Mesendoderm (in vitro differentiated cells): Measurements from ENCODE around the gene PDCD1LG2.
"Not testable (repeated sequence)": the region's sequence is repeated elsewhere in the genome, so short reads cannot be mapped to it uniquely, and the experiment has no call there.

Experiments
- DNase-seq: peaks from one replicate; pipeline ENCODE4 v3.0.0; 2013
- H2AK5ac ChIP-seq: 2 replicates; pipeline ENCODE4 v1.6.1; 2013; ENCODE audit warnings: low read length, inconsistent platforms
- H2BK120ac ChIP-seq: 2 replicates; pipeline ENCODE4 v1.6.1; 2013; ENCODE audit warnings: low read depth, mild to moderate bottlenecking, low read length, moderate library complexity, mixed read lengths
- H2BK15ac ChIP-seq: replicated peaks from 2 replicates; pipeline ENCODE4 v1.6.1; 2013; ENCODE audit warnings: low read depth, mild to moderate bottlenecking, moderate library complexity
- H2BK5ac ChIP-seq: 2 replicates; pipeline ENCODE4 v1.6.1; 2013; ENCODE audit warnings: low read length, inconsistent platforms
- H3K18ac ChIP-seq: 2 replicates; pipeline ENCODE4 v1.6.1; 2013; ENCODE audit warnings: mild to moderate bottlenecking, low read length, mixed read lengths
- H3K23ac ChIP-seq: one replicate; pipeline ENCODE4 v1.6.1; 2013; ENCODE audit warnings: low read length
- H3K27ac ChIP-seq: 2 replicates; pipeline ENCODE4 v1.5.1; 2013; ENCODE audit warnings: low read depth, mild to moderate bottlenecking, inconsistent platforms, low read length, moderate library complexity
- H3K27me3 ChIP-seq: 2 replicates; pipeline ENCODE4 v1.6.1; 2013; ENCODE audit warnings: low read length, control low read depth, mild to moderate bottlenecking, inconsistent platforms; ENCODE audit not compliant: insufficient read depth, poor library complexity
- H3K36me3 ChIP-seq: 2 replicates; pipeline ENCODE4 v1.6.1; 2013; ENCODE audit warnings: low read length, inconsistent platforms; ENCODE audit not compliant: control insufficient read depth, insufficient read depth
- H3K4ac ChIP-seq: one replicate; pipeline ENCODE4 v1.6.1; 2013; ENCODE audit warnings: low read depth, mild to moderate bottlenecking, low read length, moderate library complexity
- H3K4me1 ChIP-seq: 2 replicates; pipeline ENCODE4 v1.6.1; 2013; ENCODE audit warnings: low read depth, low read length, inconsistent platforms; ENCODE audit not compliant: control insufficient read depth
- H3K4me2 ChIP-seq: 2 replicates; pipeline ENCODE4 v1.6.1; 2013; ENCODE audit warnings: low read length
- H3K4me3 ChIP-seq: 2 replicates; pipeline ENCODE4 v1.5.1; 2013; ENCODE audit warnings: mild to moderate bottlenecking, low read length
- H3K56ac ChIP-seq: one replicate; pipeline ENCODE4 v1.6.1; 2013; ENCODE audit warnings: low read length
- H3K79me1 ChIP-seq: 2 replicates; pipeline ENCODE4 v1.6.1; 2013; ENCODE audit warnings: low read length, inconsistent platforms
- H3K79me2 ChIP-seq: 2 replicates; pipeline ENCODE4 v1.6.1; 2013; ENCODE audit warnings: mild to moderate bottlenecking, low read length; ENCODE audit not compliant: control insufficient read depth, insufficient read depth
- H3K9ac ChIP-seq: 2 replicates; pipeline ENCODE4 v1.6.1; 2013; ENCODE audit warnings: low read length, inconsistent platforms
- H4K5ac ChIP-seq: one replicate; pipeline ENCODE4 v1.6.1; 2013; ENCODE audit warnings: low read length
- H4K8ac ChIP-seq: one replicate; pipeline ENCODE4 v1.6.1; 2013; ENCODE audit warnings: low read depth, mild to moderate bottlenecking, control low read depth, low read length, moderate library complexity
- WGBS: extraction: QIAGEN DNeasy Blood & Tissue Kit; methylation state at CpG from one replicate; pipeline ENCODE4 v1.1.7; 2013; ENCODE audit warnings: low lambda C conversion rate, missing lambda C conversion rate; ENCODE audit not compliant: insufficient coverage; ENCODE audit errors: extremely low coverage; 5-methylcytosine and 5-hydroxymethylcytosine counted together

Gene PDCD1LG2

DNA sequence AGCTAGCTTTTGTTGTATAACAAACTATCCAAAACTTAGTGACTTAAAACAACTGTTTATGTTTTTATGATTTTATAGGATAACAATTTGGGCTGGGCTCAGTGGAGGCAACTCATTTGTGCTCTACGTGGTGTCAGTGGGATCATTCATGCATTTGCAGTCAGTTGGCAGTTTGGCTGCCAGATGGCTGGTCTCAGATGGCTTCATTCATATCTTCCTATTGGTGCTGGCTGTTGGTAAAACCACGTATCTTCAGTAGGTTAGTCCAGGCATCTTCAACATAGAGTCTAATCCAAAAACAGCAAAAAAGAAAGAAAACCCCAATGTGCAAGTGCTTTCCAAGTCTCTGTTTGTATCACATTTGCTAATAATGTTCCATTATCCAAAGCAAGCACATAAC, 66.9 kb downstream of the PDCD1LG2 start:
- Histone ChIP-seq H3K4me1 (no peaks in the 10 kb centered on the region), H2BK15ac (no peak overlapping the region), H3K79me2 (no peaks in the 10 kb centered on the region), H2BK120ac (no peak overlapping the region), H3K4ac (no peak overlapping the region), H3K4me3 (no peak overlapping the region), H4K5ac (no peak overlapping the region), H3K18ac (no peak overlapping the region), H3K27ac (no peak overlapping the region), H3K36me3 (no peaks in the 10 kb centered on the region), H4K8ac (no peak overlapping the region), H3K23ac (no peak overlapping the region), H2AK5ac (no peak overlapping the region), H3K56ac (no peak overlapping the region), H3K79me1 (no peaks in the 10 kb centered on the region), H3K9ac (no peak overlapping the region), H2BK5ac (no peak overlapping the region), H3K27me3 (no peaks in the 10 kb centered on the region), H3K4me2 (no peak overlapping the region)
- DNase-seq = no peak
- WGBS = no CpG with 5 or more reads among the region's 2 CpGs

DNA sequence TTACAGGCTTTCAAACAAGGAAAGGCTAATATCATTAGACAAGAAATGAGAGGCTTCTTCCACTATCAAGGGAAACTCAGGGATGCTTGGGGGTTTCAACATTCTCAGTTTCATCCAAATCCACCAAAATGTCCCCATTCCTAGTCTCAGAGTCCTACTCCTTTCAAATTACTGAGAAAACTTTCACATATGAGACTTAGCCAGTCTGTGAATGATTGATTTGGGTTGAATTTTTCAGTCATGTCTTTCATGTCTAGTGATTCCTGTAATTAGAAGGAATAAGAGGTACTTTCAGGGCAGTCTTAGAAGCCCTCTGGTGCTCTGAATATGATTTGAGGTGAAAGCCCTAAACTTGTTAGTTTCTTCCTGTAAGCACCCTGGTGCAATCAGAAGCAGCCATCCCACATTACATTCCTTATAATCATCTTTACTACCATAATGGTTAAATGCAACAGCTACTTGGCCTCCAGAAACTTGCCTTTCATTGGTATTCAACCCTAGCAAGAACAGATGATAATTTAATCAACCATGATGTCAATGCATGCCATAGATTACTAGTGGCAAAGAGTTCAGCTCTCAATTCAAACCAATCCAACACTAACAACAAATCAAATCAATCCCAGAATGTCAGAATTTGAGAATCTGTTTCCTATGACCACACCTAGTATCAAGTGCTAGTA, 67.8 kb downstream of the PDCD1LG2 start:
- Histone ChIP-seq H3K9ac (no peak overlapping the region), H3K4me3 (no peak overlapping the region), H3K27me3 (no peaks in the 10 kb centered on the region), H2BK15ac (no peak overlapping the region), H3K4me1 (no peaks in the 10 kb centered on the region), H3K18ac (no peak overlapping the region), H3K36me3 (no peaks in the 10 kb centered on the region), H3K79me1 (no peaks in the 10 kb centered on the region), H2AK5ac (no peak overlapping the region), H3K56ac (no peak overlapping the region), H2BK5ac (no peak overlapping the region), H4K8ac (no peak overlapping the region), H4K5ac (no peak overlapping the region), H3K4ac (no peak overlapping the region), H3K23ac (no peak overlapping the region), H3K79me2 (no peaks in the 10 kb centered on the region), H2BK120ac (no peak overlapping the region), H3K4me2 (no peak overlapping the region), H3K27ac (no peak overlapping the region)
- DNase-seq = no peak

DNA sequence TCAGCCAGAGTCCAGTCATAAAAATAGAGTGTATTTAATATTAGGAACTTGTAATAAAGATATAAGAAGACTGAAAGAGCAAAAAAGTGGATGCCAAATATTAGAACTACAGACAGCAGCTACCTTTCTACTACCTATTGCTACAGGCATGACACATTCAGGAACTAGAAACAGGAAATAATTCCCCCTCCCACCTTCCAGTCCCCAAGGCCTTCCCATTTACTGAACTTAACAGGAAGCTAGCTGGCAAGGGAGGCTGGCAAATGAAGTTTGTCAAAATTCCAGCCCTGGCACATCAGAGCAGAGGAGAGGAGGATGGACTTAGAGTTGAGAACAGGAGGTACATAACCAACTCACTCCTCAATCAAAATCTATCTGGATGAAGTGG, 68.4 kb downstream of the PDCD1LG2 start:
- DNase-seq = no peak
- H4K8ac ChIP-seq = no peak overlapping the region
- no peak overlapping the region for H3K23ac ChIP-seq
- no peaks in the 10 kb centered on the region for H3K79me1 ChIP-seq
- no peaks in the 10 kb centered on the region for H3K27me3 ChIP-seq
- H2BK5ac ChIP-seq = no peak overlapping the region
- no peak overlapping the region for H3K4me3 ChIP-seq
- H3K79me2 ChIP-seq = no peaks in the 10 kb centered on the region
- no peaks in the 10 kb centered on the region for H3K36me3 ChIP-seq
- H2BK15ac ChIP-seq = no peak overlapping the region
- H3K4me2 ChIP-seq = no peak overlapping the region
- no peak overlapping the region for H4K5ac ChIP-seq
- no peak overlapping the region for H2AK5ac ChIP-seq
- H3K56ac ChIP-seq = no peak overlapping the region
- no peak overlapping the region for H3K27ac ChIP-seq
- H3K4ac ChIP-seq = no peak overlapping the region
- H3K18ac ChIP-seq = no peak overlapping the region
- H3K4me1 ChIP-seq = no peaks in the 10 kb centered on the region
- H3K9ac ChIP-seq = no peak overlapping the region
- H2BK120ac ChIP-seq = no peak overlapping the region

DNA sequence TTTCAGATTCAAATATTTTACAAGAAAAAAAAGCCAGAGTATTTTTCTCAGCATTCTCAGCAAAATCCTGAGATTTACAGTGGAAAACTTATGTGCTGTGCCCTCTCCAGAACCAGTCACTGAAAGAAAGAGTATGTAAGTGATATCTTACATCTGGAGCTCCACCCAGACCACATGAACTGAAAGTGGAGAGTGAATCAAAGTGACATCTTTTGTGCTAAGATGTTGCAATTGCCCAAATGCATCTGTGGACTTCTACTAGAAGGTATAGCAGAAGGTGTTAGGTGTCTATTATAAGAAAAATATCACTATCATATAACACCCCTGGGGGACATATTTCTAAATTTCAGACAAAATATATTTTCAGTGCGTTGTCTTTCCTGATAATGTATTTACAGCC, 69.5 kb downstream of the PDCD1LG2 start:
- H3K27ac ChIP-seq = no peak overlapping the region
- H3K79me2 ChIP-seq = no peaks in the 10 kb centered on the region
- no peaks in the 10 kb centered on the region for H3K79me1 ChIP-seq
- no peak overlapping the region for H3K23ac ChIP-seq
- H4K5ac ChIP-seq = no peak overlapping the region
- no peak overlapping the region for H3K4me2 ChIP-seq
- no peak overlapping the region for H3K4ac ChIP-seq
- no peak overlapping the region for H3K56ac ChIP-seq
- no peak overlapping the region for H3K4me3 ChIP-seq
- H3K18ac ChIP-seq = no peak overlapping the region
- H2AK5ac ChIP-seq = no peak overlapping the region
- H3K4me1 ChIP-seq = no peaks in the 10 kb centered on the region
- H3K9ac ChIP-seq = no peak overlapping the region
- H3K36me3 ChIP-seq = no peaks in the 10 kb centered on the region
- no peak overlapping the region for H4K8ac ChIP-seq
- H2BK5ac ChIP-seq = no peak overlapping the region
- no peaks in the 10 kb centered on the region for H3K27me3 ChIP-seq
- no peak overlapping the region for H2BK120ac ChIP-seq
- H2BK15ac ChIP-seq = no peak overlapping the region
- WGBS = no CpG with 5 or more reads among the region's 1 CpG
- no peak for DNase-seq

DNA sequence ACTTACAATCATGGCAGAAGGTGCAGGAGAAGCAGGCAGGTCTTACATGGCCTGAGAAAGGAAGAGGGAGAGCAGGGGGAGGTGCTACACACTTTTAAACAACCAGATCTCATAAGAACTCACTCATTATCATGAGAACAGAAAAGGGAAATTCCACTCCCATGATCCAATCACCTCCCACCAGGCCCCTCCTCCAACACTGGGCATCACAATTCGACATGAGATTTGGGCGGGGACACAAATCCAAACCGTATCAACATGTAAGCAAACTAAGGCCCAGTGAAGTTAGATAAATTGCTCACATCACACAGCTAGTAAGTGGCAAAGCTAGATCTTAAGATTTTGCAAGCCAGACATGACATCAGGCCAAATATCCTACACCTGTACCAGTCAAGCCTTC, 70.3 kb downstream of the PDCD1LG2 start:
- H2BK15ac ChIP-seq = no peak overlapping the region
- H3K23ac ChIP-seq = no peak overlapping the region
- DNase-seq = no peak
- no peak overlapping the region for H3K27ac ChIP-seq
- no peak overlapping the region for H3K9ac ChIP-seq
- H3K56ac ChIP-seq = no peak overlapping the region
- no peak overlapping the region for H3K4me3 ChIP-seq
- H3K79me1 ChIP-seq = no peaks in the 10 kb centered on the region
- H2BK5ac ChIP-seq = no peak overlapping the region
- no peaks in the 10 kb centered on the region for H3K79me2 ChIP-seq
- H3K36me3 ChIP-seq = no peaks in the 10 kb centered on the region
- H3K4me1 ChIP-seq = no peaks in the 10 kb centered on the region
- H3K4me2 ChIP-seq = no peak overlapping the region
- no peaks in the 10 kb centered on the region for H3K27me3 ChIP-seq
- H3K4ac ChIP-seq = no peak overlapping the region
- no peak overlapping the region for H3K18ac ChIP-seq
- no peak overlapping the region for H4K8ac ChIP-seq
- no CpG with 5 or more reads among the region's 3 CpGs for WGBS
- H2BK120ac ChIP-seq = no peak overlapping the region
- no peak overlapping the region for H4K5ac ChIP-seq
- H2AK5ac ChIP-seq = no peak overlapping the region

DNA sequence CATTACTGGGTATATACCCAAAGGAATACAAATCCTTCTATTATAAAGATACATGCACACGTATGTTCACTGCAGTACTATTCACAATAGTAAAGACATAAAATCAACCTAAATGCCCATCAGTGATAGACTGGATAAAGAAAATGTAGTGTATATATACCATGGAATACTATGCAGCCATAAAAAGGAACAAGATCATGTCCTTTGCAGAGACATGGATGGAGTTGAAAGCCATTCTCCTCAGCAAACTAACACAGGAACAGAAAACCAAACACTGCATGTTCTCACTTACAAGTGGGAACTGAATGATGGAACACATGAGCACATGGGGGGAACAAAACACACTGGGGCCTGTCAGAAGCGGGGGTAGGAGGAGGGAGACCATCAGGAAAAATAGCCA, 71.4 kb downstream of the PDCD1LG2 start:
- not testable (repeated sequence) for H3K9ac ChIP-seq, H3K23ac ChIP-seq, H3K79me2 ChIP-seq, H3K27ac ChIP-seq, H3K4me2 ChIP-seq, H2AK5ac ChIP-seq, H3K27me3 ChIP-seq, H4K8ac ChIP-seq, H3K4me1 ChIP-seq, H3K56ac ChIP-seq, H2BK15ac ChIP-seq, H3K4me3 ChIP-seq, H3K36me3 ChIP-seq, H2BK120ac ChIP-seq, H3K4ac ChIP-seq, H3K79me1 ChIP-seq, H4K5ac ChIP-seq, H2BK5ac ChIP-seq, DNase-seq, H3K18ac ChIP-seq
- WGBS = no CpG with 5 or more reads among the region's 2 CpGs
